ENCODE results near the gene LRRC3.
A peak's percentile ranks its signal among the peaks of the same experiment; 100 is the strongest.

Gene LRRC3

DNA sequence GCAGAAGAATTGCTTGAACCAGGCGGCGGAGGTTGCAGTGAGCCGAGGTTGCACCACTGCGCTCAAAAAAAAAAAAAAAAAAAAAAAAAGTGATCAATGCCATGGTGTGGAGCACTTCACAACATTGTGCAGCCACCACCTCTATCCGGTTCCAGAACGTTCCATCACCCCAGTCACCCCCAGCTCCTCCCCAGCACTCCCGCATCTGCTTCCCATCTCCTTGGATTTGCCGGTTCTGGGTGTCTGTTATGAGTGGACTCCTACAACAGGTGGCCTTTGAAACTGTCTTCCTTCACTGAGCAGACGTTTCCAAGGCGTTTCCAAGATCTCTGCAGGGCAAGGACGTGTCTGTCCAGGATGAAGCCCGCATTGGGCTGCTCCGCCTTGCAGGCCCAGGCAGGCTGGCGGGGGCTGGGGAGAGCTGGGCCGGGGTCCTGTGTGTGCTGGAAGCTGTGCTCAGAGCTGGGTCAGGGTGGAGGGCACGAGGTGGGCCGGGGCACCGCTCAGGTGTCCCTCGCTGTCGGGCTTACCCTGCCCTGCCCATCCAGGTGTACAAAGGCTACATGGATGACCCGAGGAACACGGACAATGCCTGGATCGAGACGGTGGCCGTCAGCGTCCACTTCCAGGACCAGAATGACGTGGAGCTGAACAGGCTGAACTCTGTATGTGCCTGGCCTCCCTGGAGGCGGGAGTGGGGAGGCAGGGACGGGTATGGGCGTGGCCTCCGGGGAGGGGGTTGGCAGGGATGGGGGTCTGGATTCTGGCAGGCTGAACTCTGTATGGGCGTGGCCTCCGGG is 14.9 kb upstream of the LRRC3 start:
- DNase-seq, result no peak

DNA sequence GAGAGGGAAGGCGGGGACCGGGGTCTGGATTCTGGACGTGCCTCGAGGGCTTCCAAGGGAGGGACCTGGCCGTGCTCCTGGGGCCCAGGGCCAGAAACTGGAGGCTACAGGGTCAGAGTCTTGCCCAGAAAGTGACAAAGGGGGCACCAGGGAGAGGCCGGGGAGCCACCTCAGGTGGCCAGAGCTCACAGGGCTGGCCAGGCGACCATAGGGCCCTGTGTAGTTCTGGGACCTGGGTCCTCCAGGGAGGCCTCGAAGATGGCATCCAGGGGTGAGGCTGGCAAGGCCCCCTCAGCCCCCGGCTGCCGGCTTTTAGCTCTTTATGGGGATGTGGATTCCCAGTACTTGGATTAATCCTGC is 14.3 kb upstream of the LRRC3 start:
- no peak for DNase-seq

DNA sequence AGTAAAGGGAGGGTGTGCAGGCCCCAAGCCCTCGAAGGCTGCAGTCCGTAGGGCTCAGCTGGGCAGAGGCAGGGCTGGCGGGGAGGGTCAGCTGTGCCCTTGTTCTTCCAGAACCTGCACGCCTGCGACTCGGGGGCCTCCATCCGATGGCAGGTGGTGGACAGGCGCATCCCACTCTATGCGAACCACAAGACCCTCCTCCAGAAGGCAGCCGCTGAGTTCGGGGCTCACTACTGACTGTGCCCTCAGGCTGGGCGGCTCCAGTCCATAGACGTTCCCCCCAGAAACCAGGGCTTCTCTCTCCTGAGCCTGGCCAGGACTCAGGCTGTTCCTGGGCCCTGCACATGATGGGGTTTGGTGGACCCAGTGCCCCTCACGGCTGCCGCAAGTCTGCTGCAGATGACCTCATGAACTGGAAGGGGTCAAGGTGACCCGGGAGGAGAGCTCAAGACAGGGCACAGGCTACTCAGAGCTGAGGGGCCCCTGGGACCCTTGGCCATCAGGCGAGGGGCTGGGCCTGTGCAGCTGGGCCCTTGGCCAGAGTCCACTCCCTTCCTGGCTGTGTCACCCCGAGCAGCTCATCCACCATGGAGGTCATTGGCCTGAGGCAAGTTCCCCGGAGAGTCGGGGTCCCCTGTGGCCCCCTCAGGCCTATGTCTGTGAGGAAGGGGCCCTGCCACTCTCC is 13.6 kb upstream of the LRRC3 start:
- DNase-seq, result no peak

DNA sequence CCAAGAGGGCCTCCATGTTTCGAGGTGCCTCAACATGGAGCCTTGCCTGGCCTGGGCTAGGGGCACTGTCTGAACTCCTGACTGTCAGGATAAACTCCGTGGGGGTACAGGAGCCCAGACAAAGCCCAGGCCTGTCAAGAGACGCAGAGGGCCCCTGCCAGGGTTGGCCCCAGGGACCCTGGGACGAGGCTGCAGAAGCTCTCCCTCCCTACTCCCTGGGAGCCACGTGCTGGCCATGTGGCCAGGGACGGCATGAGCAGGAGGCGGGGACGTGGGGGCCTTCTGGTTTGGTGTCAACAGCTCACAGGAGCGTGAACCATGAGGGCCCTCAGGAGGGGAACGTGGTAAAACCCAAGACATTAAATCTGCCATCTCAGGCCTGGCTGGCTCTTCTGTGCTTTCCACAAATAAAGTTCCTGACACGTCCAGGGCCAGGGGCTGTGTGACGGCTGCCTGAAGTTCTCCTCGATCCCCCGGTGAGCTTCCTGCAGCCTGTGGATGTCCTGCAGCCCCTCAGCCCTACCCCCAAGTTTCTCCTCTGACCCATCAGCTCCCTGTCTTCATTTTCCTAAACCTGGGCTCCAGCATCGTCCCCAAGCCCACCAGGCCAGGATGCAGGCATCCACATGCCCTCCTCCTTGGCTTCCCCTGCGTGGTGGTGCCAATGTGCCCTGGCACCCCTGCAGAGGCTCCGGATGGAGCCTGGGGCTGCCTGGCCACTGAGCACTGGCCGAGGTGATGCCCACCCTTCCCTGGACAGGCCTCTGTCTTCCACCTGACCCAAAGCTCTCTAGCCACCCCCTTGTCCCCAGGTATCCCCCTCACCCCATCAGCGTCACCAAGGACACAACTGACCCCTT is 12.8 kb upstream of the LRRC3 start:
- DNase-seq, result no peak

DNA sequence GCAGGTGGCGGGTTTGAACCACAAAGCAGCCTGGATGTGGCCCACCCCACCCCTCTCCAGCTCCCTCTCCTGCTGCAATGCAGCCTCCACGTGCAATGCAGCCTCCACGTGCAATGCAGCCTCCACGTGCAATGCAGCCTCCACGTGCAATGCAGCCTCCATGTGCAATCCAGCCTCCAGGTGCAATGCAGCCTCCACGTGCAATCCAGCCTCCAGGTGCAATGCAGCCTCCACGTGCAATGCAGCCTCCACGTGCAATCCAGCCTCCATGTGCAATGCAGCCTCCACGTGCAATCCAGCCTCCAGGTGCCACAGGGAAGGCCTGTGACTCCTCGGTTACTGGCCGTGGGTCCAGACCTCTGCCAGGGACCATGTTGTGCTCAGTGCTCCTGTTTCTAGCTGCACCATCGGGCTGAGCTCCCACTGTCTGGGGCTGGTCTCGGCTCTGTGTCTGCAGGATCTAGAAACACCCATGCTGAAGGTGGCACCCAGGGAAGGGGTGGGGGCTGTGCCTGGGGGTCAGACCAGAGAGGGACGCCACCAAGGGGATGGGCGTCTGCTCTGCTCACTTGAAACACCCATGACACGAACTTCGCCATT is 11.9 kb upstream of the LRRC3 start:
- no peak for DNase-seq

DNA sequence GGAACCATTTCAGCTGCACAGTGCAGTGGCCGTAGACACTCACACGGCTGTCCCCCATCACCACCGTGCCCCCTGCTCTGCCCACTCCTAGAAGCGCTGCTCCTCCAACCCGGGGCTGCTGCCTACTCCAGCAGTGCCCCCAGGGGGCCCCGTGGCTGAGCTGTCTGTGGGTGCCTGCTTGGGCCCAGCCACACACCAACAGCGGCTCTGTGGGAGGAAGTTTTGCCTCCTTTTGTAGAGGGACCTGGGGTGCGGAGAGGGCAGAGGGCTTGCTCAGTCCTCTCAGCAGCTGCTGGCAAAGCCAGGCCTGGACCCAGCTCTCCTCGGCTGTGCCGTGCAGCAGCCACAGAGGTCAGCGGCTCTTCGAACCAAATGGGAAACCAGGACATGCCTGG is 11.4 kb upstream of the LRRC3 start:
- no peak for DNase-seq

DNA sequence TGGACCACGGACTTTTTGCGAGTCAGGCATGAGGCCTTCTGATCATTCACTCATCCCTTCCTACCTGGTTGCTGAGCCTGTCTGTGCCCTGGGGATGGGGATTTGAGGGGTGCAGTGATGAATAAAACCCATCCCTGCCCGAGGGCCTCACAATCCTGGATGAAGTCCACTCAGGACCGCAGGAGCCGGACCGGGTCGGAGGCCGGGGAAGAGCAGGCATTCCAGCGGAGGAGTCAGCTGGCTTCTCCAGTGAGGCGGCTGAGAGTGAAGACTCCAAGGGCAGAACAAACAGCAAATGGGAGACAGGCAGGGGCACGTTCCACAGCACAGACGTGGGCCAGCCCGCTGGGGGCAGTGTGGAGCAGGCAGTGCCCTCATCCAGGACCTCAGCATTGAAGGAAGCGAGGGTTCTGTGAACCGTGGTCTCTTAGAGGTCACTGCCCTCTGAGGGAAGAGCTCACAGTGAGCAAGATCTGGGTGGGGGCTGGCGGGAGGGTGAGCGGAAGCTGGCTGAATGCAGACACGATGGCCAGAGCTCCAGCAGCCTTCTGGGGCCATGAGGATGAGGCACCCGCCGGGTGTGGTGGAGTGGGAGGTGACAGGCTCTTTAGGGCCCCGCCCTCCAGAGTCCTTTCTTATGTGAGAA is 10.9 kb upstream of the LRRC3 start:
- DNase-seq, result no peak

GRCh38 chr21:44445145-44445812 is 10.0 kb upstream of the LRRC3 start:
- no peak for DNase-seq

GRCh38 chr21:44448651-44449131 is 6.6 kb upstream of the LRRC3 start:
- DNase-seq, result no peak

DNA sequence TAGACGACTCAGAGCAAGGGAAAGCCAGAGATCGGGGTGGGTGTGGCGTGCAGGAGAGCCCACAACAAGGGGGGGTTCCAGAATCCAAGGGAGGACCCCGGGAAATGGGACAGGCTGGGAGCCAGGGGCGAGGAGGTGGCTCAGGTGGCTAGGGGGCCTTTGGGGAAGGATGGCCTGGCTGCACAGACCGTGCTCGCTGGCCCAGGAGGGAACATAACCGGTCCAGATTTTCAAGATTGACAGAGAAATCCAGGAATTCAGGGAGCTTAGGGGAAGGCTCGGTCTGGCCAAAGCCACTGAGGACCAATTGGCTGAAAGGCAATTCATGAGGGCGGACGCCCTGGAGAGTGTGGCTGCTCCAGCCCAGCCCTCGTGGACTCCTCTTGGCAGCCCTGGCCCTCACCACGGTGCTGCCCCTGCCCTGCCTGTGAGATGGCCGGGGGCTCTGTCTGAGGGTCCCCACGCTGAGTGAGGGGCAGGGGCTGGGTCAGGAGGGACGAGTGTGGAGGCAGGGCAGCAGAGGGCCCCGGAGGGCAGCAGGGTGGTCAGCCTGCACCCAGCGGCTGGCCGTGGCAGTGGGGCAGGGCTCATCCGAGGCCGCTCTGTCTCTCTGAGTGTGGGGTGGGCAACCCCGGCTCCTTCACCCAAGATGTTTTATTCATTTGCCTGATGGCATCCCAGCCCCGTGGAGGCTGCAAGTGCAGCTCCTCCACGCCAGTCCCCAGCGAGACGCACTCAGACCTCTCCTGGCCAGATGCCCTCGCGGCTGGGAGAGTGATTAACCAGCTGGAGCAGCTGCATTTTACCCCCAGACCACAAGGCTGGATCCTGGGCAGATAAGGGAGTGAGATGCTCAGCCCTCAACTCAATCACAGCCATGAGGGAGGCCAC is 5.6 kb upstream of the LRRC3 start:
- no peak for DNase-seq

DNA sequence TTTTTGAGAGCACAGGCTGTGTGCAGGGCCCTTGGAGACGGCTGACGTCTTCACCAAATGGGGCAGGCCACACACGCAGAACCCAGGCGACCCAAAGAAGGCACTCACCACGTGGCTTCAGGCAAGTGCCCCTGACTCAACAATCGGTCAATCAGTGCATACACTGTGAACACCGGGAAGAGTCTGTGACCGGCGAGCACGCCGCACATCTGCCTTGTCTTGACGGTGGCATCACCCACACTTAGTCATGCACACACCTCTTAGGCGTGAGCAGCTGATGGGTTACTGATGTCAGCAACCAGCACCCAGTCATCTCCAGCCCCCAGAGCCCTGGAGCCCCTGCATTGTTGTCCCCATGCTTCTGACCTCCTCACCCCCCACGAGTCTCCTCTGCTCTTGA is 4.9 kb upstream of the LRRC3 start:
- no peak for DNase-seq

DNA sequence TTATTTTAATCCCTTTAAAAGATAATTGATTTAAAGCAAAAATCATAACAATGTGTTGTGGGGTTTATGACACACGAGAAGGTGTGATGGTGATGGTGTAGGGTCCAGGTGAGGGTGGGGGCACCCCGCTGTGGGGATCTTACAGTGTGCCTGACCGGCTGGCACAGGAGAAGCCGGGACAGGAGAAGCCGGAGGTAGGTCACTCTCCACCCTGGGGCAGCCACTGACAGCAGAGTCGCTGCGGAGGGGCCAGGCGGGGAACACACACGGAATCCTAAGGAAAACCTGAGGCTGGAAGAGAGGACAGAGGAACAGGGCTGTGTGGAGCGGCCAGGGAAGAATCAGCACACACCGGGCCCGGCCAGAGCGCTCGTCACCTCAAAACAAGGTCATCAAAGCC is 4.3 kb upstream of the LRRC3 start:
- no peak for DNase-seq

DNA sequence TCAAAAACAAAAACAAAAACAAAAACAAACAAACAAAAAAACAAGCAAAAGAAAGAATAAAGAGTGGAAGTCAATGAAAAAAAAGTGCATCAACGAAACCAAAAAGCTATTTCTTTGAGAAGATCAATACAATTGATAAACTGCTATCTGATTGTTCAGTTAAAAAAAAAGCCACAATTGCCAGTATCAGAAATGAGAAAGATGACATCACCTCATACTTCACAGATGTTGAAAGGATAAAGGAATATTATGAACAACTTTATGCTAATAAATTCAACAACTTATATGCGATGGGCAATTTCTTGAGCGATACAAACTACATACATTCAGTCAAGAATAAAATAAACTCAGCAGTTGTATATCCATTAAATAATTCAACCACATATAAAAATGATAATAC is 2.2 kb upstream of the LRRC3 start:
- DNase-seq, result no peak

- no peak for DNase-seq
Observed at GRCh38 chr21:44454058-44454457, 1.3 kb upstream of the LRRC3 start.

DNA sequence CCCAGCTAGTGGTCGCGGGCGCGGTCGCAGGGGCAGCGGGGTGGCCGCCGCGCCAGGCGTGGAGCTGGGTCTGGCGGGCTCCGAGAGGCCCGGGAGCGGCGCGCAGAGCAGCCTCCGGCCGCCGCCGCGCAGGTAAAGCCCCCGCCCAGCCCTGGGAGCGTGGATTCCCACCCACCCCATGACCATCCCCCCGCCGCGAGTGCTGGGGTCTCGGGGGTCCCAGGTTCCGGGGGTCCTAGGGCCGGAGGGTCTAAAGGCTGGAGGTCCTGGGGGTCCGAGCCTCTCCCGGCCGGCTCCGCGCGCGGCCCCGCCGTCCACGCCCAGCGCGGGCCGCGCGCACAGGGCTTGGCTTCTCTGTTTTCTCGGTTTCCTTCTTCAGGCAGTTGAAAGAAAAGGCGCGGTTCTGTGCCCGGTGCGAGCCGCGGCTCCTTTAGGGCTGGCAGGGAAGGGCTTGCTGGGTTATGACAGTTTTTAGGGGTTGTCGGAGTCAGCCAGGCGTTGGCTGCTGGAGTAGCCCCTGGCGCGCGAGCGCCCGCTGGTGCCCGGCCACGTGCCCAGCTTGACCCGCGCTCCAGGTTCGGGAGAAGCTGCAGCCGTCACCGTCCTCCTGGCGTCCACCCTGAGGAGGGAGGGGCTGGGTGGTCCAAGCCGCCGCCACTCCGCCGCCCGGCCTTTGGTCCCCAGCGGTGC is 359 bp downstream of the LRRC3 start:
- DNase-seq, result peak; percentile 16

- no peak for DNase-seq
Observed at GRCh38 chr21:44456214-44456914, 1.1 kb downstream of the LRRC3 start.

GRCh38 chr21:44456915-44457736 is 1.8 kb downstream of the LRRC3 start:
- DNase-seq, result no peak

- no peak for DNase-seq
Observed at GRCh38 chr21:44458971-44459711, 3.8 kb downstream of the LRRC3 start.
